DMS 273 treated with DMSO at 0.1 percent for 48 hours (cell line): ENCODE measurements around the gene MAP2K5.

ENCODE experiments used
- DNase-seq: peaks from one replicate; lab custom pipeline; 2025; lab: John Stamatoyannopoulos, UW

The MAP2K5 gene

DNA sequence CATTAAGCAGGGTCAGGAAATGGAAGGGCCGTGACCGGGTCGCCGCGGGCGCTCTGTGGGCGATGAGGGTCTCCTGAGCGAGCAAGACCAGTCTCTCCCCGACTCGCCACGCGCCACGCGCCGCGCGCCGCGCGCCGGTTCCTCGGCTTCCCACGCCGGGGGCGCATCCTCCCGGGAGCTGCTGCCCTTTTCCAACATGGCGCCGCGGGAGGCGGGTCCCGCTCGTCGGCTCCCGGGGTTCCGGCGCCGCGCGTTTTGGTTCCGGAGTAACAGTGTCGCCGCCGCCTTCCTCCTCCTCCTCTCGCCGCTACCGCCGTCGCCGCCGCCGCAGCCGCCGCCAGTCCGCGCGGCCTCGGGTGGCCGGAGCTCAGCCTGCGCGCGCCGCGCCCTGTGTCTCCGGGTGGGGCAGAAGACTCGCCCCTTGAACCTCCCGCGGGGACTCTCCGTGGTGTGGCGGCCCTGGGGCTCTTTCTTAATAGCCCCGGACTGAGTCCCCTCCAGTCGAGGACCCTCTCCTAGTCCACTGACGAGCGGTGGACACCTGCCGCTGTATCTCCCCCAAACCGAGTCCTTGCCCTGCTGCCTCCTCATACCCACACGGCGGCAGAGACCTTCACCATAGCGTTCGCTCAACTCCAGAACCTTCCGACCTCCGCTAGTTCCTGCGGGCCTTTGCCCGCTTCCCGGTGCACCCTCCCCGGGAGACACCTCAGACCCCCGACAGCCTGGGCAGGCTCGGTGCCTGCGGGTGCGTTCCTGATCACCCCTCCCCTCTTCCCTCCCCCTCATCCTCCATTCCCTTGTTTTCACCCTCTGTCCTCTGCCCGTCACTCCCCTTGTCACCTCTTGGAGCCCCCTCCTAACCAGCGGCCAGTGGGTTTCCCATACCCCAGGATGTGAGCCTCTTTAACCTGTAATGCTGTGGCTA lies at the start of gene MAP2K5:
Gene MAP2K5 (plus strand): TSS at position 284 of the 928 bp plus-strand sequence. CDS start 633 bp downstream, at position 917.
- peak; percentile 3 for DNase-seq

DNA sequence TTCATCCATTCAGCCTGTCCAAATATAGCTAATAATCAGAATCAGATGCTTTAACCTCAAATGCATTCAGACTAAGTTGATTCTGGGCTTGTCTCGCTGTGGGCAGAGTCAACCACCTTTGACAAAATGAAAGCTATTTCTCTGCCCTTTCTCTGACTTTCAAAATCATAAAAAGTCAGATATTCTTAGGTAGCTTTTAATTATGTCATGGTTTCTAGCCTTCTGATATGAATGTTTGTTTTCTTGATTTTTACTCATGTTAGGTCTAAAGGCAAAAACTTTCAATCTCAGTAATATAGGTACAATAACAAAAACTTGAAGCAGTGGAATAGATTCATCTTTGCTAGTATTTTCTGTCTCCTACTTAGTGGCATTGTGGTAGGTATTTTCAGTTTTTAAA lies 46.9 kb upstream of the MAP2K5 start:
- DNase-seq: no peak

DNA sequence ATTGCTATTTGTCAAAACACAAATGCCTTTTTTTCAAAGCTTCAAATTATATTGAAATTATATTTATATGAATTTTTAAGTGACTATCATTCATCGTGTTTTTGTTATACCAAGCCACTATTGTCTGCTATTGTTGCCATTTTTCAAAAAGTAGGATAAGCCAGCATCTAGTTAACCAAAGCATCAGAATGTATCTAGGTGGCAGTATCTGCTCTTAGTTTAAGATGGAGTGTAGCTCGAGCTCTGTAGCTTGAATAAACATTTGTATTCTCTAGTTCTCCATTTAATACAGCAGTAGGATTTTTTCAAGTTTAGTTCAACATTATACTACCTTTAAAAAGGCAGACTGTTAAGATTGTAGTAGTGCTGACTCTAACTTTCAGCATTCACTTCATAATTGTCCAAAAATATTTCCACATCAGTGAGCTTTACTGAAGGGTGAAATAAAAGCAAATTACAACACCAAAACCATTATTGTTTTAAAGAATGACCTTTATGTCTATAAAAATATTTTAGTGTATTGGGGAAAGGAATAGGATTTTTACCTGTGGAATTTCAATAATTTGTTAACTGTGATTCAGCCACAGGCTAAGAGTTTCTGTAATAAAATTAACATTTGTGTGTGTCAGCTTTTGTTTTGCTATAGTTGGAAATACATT lies 41.2 kb upstream of the MAP2K5 start:
- no peak for DNase-seq

- no peak for DNase-seq
Observed at GRCh38 chr15:67501836-67502461, 40.6 kb upstream of the MAP2K5 start.

GRCh38 chr15:67504056-67504455 lies 38.4 kb upstream of the MAP2K5 start:
- no peak for DNase-seq

DNA sequence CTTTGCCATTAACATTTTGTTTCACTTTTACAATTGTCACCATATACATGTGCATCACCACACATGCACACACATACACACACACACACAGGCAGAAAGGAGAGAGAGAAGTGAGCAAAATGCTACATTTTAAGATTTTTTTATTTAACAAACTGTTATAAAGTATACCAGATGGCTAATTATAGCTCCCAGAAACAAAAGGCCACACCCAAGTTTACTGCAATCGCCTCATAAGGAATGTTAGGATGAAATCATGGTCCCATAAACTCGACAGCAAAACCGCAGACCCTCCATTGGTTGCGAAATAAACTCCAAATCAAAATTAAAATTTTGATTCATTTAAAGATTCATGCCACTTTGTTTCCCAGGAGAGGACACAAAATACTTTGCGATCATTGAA lies 37.7 kb upstream of the MAP2K5 start:
- no peak for DNase-seq

DNA sequence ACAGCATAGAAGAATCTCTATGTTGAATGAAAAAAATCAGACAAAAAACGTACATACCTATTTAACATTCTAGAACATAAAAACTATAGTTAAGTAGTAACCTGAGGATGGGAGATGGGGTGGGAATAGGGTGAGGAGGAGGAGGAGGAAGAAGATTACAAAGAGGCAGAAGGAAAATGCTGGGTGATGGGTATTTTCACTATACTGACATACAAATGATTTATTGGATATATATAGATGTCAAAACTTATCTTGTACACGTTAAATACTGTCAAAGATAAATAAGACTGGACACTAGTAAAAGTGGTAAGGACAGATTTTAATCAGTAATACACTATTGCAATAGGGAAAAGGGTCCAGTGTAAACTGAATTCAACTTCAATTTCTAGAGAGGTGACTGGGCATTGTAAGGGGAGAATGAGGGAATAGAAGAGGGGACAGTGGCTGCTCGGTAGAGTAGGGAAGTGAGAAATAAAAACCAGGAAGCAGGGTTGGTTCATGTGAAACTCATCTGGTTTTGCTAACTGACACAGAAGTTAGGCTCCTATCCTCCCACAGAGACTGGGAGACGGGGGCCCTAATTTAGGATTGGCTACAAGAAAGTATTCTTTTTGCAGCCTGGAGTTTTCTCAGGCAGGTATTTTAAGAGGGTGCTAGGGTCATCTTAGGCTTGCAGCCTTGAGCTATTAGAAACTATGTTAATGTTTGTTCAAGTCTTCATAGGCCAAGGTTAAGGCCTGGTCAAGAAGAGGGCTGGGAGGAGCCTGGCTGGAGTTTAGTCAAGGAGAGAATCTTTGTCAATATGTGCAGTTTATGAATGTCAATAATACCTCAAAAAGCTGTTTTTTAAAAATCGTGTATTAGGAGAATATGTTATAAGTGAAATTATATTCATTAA lies 36.6 kb upstream of the MAP2K5 start:
- DNase-seq: no peak

DNA sequence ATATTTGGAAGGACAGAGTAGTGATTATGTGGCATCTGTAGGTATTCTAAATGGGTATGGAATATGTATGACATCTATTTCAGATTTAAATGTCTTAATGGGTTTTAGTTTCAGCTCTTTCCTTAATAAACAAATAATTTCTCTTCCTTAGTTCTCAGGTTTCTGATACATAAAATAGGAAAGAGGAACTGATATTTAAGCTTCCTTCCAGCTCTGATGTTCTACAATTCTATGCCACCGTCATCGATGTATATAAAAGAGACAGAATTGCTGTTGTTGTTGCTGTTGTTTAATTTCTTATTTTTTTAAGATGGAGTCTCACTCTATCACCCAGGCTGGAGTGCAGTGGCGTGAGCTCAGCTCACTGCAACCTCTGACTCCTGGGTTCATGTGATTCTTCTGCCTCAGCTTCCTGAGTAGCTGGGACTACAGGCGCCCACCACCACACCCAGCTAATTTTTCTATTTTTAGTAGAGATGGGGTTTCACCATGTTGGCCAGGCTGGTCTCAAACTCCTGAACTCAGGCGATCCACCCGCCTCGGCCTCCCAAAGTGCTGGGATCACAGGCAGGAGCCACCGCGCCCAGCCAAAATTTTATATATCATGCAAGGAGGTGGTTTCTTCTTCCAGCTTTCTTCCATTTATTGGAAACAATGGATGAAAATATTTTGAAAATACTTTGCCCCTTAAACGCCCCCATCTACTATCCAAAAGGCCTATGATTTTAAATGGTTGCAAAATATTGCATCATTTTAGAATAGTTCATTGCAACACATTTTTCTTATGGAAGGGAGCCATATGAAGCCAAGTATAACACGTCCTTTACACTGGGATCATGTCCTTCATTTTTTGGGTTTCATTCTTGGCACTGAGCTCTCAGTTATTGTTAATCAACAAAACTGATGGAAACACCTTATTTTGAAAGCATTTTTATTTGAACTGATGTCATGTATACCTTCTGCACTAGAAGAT lies 35.4 kb upstream of the MAP2K5 start:
- no peak for DNase-seq

GRCh38 chr15:67508407-67508806 lies 34.1 kb upstream of the MAP2K5 start:
- DNase-seq: no peak

DNA sequence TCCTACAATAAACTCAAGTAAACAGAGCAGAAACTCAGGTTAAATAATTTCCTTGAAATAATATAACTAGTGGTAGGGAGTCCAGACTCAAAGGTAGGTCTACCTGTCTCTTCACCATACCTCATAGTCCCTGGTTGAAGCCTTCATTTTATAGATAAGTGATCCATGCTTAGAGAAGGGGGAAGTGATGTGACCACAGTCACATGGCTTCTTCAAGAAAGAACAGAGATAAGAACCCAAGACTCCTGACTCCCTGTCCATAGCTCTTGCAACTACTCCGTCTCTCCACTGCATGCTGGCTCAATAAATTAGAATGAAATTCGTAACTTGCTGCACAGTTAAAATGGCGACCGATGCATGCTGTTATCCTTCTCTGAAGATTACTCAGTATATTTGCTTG lies 32.6 kb upstream of the MAP2K5 start:
- DNase-seq: no peak

DNA sequence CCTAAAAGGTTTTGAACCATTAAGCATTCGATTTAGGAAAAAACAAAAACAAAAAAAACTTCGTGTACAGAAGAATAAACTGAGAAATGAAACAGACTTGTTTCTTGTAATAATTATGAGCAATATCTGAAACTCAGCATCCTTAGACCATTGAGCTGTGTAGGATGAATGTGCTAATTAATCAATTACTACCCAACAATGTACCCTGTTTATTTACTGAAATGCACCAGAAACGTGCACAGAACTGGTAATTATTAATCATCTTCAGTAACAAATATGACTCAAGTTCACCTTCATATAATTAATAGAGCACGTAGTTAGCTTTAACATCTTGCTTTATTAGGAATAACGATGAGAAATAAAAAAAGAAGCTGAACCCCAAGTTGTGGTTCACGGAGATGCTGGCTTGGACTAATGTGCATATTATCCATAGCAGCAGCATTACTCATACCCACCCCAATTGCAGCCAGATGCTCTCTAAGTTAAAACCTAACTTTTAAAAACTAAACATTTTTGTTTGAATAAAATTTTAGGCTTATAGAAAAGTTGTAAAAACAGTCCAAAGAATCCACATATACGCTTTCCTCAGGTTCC lies 31.8 kb upstream of the MAP2K5 start:
- no peak for DNase-seq

- DNase-seq: no peak
Observed at GRCh38 chr15:67511606-67512005, 30.9 kb upstream of the MAP2K5 start.

- no peak for DNase-seq
Observed at GRCh38 chr15:67512140-67512539, 30.4 kb upstream of the MAP2K5 start.

DNA sequence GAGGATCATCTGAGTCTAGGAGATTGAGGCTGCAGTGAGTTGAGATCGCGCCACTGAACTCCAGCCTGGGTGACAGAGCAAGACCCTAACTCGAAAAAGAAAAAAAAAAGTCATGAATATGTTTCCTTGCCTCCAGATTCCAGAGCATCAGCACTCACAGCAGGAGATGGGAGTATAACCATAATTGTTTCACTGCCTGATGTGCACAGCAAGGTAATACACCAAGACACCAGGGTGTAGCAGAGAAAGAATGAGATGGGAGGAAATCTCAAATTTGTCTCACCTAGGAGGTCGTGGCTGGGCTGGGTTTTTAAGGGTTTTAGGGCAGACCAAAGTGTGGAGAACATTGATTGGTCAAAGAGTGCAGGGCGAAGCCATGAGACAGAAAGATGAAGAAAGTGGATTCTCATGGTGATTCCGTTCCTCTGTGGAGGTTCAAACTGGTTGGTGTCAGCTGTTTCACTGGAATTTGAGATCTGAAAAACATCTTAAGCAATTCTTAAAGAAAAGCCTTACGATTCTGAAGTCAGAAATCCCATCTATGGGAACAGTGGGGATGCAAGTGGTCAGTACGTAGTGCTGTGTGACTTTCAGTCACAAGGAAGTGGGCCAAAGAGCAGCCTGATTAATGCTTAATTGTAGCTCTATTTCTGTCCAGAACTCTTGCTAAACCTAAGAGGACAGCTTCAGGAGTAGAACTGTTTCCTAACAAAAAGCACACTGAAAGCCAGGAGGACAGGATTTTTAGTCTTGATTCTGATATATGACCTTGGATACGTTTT lies 29.4 kb upstream of the MAP2K5 start:
- no peak for DNase-seq

DNA sequence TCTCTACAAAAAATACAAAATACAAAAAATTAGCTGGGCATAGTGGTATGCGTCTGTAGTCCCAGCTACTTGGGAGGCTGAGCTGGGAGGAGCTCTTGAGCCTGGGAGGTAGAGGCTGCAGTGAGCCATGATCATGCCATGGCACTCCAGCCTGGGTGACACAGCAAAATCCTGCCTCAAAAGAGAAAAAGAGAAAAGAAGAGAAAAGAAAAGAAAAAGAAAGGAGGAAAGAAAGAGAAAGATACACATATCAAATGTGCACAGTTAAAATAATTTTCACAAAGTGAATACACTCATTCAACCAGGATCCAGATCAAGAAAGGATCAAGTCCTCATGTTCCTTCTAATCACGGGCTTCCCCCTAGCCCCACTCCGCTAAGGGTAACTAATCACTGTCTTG lies 27.4 kb upstream of the MAP2K5 start:
- DNase-seq: no peak

GRCh38 chr15:67515557-67515956 lies 26.9 kb upstream of the MAP2K5 start:
- no peak for DNase-seq

DNA sequence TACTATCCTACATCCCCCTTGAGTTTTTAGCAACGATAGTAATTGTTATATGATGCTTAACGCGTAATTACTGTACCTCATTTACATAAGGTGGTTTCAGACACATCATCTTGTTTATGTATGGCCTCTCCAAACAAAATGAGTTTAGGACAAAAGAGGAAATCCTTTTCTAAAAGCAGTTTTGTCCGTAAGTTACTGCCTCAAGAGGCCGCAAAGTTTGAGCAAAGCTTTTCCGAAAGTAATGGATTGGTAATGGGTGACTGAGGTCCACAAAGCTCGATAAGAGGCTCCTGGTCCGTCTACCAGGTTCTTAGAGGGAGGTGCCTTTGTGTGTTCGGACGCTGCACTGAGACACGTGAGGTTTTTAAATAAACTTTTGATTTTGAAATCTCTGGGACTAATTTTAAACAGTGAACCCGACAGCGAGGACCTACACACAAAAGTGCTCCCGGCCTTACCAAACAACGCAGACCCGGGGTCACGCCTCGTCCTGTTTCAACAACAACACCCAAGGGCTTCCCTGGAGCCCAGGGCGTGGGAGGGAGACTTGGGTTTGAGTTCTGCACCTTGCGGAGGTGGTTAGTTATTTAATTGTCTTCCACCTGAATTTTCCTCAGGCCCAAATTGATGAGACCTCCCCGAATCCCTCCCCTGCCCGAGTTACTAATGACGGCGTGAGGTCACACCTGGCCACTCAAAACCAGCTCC lies 22.0 kb upstream of the MAP2K5 start:
- no peak for DNase-seq

GRCh38 chr15:67521029-67521782 lies 21.3 kb upstream of the MAP2K5 start, which contains the start of gene C15orf61:
C15orf61 (plus strand) TSS chr15:67521131; CDS start chr15:67521249, 118 bp downstream.
- no peak for DNase-seq
